ENCODE measurements around the gene TTC34. TPM values are rescaled to one million over a fixed set of nuclear protein-coding genes. Genes with fewer than 3 reads are reported as not detected.

TTC34 gene
- total and polyA plus RNA-seq, 2 of the 13 experiments (the other 11 are each of a cell fraction or from before 2014, with no cell fraction given), result 0.07 to 0.11 TPM

DNA sequence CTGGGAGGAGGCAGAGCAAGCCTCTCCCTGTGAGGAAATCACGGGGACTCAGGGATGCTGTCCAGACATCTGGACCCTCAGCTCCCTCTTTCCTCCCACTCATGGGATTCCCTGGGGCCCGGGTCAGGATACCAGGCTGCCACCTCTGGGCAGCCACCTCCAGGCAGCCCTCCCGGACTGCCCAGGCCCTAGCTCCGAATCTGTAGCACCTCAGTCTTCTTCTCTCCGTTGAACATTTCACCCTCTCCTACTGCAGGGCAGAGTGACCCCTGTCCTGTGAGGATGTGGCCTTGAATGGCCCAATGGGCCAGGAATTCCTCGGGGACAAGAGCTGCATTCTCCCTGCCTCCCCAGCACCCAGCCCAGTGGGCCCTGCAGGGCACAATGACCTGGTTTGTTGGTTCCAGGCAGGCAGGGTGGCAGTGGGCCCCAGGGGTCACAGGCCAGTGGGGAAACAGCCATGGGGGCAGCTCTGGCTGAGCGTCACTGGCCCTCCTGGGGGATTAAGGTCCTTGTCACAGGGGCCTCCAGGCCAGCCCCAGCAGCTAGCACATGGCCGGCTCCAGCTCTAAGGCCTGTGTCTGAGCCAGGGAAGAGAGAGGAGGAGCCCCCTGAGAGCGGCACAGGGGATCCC is 9.5 kb upstream of the TTC34 start (continued):
- TF ChIP-seq, protein P1, sequence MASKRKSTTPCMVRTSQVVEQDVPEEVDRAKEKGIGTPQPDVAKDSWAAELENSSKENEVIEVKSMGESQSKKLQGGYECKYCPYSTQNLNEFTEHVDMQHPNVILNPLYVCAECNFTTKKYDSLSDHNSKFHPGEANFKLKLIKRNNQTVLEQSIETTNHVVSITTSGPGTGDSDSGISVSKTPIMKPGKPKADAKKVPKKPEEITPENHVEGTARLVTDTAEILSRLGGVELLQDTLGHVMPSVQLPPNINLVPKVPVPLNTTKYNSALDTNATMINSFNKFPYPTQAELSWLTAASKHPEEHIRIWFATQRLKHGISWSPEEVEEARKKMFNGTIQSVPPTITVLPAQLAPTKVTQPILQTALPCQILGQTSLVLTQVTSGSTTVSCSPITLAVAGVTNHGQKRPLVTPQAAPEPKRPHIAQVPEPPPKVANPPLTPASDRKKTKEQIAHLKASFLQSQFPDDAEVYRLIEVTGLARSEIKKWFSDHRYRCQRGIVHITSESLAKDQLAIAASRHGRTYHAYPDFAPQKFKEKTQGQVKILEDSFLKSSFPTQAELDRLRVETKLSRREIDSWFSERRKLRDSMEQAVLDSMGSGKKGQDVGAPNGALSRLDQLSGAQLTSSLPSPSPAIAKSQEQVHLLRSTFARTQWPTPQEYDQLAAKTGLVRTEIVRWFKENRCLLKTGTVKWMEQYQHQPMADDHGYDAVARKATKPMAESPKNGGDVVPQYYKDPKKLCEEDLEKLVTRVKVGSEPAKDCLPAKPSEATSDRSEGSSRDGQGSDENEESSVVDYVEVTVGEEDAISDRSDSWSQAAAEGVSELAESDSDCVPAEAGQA (IDR thresholded peaks at IDR 0.05; ENCODE audit: low read depth), result no peak
- TF ChIP-seq, protein P1 (CRISPR knock-in tag; IDR thresholded peaks at IDR 0.05; ENCODE audit: borderline replicate concordance), result no peak
- TF ChIP-seq NPAS2 (CRISPR knock-in tag; IDR thresholded peaks at IDR 0.05; ENCODE audit: borderline replicate concordance) (no peak), CSRNP2 (CRISPR knock-in tag; conservative IDR thresholded peaks at IDR 0.05; ENCODE audit: low read depth) (no peak), ZFP37 (CRISPR knock-in tag; IDR thresholded peaks at IDR 0.05; ENCODE audit: borderline replicate concordance) (no peak), SPEN (CRISPR knock-in tag; IDR thresholded peaks at IDR 0.05; ENCODE audit: low read depth) (no peak), NR2F2 (IDR thresholded peaks at IDR 0.05; ENCODE audit: borderline replicate concordance, low read depth) (peak; percentile 50; the same call in 1 of the 2 replicates), ATAD3A (CRISPR knock-in tag; IDR thresholded peaks at IDR 0.05) (no peak), ZNF431 (CRISPR knock-in tag; IDR thresholded peaks at IDR 0.05; ENCODE audit: borderline replicate concordance, low read depth) (no peak), ZBTB42 (CRISPR knock-in tag; IDR thresholded peaks at IDR 0.05) (no peak), KAT2B (IDR thresholded peaks at IDR 0.05; ENCODE audit: borderline replicate concordance, low read depth, low read length) (no peak), ZNF354B (CRISPR knock-in tag; IDR thresholded peaks at IDR 0.05) (no peak), ZNF558 (CRISPR knock-in tag; IDR thresholded peaks at IDR 0.05; ENCODE audit: borderline replicate concordance) (no peak), FOXP4 (CRISPR knock-in tag; IDR thresholded peaks at IDR 0.05) (no peak), IKZF4 (CRISPR knock-in tag; IDR thresholded peaks at IDR 0.05; ENCODE audit: borderline replicate concordance, low read depth, not compliant biosample characterization) (no peak), FOXK2 (IDR thresholded peaks at IDR 0.05) (no peak), ZNF292 (CRISPR knock-in tag; IDR thresholded peaks at IDR 0.05; ENCODE audit: borderline replicate concordance, low read depth) (0 out of 2 replicates have a peak, but pooled peaks have one; percentile 31), HNRNPL (IDR thresholded peaks at IDR 0.05; ENCODE audit: low read depth, low read length) (peak; percentile 98), ZC3H13 (CRISPR knock-in tag; IDR thresholded peaks at IDR 0.05) (no peak)

Measured in HepG2 (cell line).